SHP77 (cell line): ENCODE data around the gene TM9SF1.
"Not testable (repeated sequence)": the region's sequence is repeated elsewhere in the genome, so short reads cannot be mapped to it uniquely, and the experiment has no call there.

Experiments used
- DNase-seq, 2 experiments: peaks; one replicate each; lab custom pipeline; 2025; lab: John Stamatoyannopoulos, UW

The TM9SF1 gene

DNA sequence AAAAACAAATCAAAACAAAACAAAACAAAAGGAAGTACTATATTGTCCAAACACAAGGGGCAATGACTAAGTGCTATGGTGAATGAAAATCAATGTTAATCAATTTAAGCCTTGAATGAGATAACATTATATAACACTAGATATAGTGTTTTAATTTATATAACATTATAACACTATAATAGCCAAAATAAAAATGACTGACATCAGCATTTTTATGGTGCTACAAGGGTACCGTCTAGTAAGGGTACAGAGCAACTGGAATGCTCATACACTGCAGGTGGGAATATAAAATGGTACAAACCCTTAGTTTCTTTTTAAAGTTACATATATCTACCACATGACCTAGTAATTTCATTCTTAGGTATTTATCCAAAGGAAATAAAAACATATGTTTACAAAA is 31.2 kb upstream of the TM9SF1 start:
- DNase-seq = no peak

DNA sequence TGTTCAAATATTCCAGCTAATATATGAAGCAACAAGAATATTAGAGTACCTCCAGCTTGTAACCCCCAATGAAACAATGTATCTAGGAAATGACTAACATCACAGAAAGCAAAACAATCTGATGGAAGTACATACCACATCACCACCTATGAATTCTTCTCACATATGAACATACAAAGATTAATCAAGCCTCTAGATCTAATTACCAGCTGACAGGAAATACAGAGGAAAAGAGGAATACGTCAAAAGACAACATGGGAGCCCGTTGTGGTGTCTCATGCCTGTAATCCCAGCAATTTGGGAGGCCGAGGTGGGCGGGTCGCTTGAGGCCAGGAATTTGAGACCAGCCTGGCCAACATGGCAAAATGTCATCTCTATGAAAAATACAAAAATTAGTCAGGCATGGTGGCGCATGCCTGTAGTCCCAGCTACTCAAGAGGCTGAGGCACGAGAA is 29.4 kb upstream of the TM9SF1 start:
- DNase-seq = no peak

DNA sequence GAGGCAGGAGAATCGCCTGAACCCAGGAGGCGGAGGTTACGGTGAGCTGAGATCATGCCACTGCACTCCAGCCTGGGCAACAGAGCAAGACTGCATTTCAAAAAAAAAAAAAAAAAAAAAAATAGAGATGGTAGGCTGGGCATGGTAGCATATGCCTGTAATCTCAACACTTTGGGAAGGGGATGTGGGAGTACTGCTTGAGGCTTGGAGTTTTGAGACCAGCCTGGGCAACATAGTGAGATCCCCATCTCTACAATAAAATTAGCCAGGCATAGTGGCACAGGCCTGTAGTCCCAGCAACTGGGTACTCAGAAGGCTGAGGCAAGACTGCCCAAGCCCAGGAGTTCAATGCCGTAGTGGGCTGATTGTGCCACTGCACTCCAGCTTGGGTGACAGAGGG is 27.7 kb upstream of the TM9SF1 start:
- DNase-seq = not testable (repeated sequence)

DNA sequence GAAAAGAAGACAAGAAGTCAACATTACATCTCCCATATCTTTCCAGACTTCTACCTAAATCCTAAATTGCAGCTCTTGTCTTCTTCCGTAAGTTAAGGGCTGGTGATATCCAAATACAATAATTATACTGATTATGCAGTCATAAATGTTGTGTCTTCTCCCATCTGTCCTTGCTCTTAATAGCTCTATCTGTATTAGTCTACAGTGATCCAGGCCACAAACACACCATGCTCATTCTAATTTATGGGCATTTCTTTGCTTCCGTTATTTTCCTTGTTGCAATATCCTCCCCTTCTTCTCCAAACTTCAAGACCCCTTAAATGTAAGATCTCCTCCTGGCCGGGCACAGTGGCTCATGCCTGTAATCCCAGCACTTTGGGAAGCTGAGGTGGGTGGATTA is 24.3 kb upstream of the TM9SF1 start:
- no peak for DNase-seq

DNA sequence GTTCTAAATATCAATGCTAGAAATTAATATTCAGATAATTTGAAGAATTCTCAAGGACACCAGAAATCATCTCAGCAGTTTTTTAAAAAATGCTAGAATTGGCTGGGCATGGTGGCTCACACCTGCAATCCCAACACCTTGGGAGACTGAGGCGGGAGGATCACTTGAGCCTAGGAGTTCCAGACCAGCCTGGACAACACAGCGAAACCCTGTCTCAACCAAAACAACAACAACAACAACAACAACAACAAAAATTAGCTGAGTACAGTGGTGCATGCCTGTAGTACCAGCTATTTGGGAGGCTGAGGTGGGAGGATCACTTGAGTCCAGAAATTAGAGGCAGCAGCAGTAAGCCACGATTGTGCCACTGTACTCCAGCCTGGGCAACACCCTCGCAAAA is 23.8 kb upstream of the TM9SF1 start:
- no peak for DNase-seq

DNA sequence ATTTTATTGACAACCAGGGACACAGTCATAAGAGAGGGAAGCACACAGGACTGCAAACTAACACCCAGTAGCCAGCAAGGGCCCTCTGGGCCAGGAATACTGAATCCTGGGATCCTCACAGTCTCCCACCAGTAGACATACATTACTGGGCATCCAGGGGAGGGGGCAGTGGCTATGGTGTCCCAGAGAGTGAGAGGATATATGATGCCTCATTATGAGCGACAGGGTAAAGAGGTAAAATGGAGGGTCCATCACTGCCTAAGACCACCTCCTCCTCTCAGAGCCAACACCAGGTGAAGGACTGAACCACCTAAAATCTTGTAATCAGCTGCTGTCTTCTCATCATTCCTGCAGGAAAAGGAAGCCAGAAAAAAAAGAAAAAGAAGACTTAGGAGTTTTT is 21.6 kb upstream of the TM9SF1 start:
- not testable (repeated sequence) for DNase-seq

DNA sequence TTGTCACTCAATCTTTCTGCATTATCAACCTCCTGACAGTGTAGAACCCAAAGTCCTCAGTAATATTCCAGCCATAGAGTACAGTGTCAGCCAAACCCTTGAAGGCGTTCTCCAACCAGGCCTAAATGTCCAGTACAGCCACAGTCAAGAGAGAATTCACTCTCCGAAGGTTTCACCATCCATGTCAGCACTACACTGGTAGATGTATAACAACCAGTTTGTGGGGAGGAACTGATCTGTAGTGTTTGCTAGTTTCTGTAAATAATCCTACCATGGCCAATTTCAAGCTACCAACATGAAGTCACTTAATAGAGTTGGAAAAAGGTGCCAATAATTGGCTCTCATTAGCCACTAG is 21.1 kb upstream of the TM9SF1 start:
- DNase-seq = no peak

DNA sequence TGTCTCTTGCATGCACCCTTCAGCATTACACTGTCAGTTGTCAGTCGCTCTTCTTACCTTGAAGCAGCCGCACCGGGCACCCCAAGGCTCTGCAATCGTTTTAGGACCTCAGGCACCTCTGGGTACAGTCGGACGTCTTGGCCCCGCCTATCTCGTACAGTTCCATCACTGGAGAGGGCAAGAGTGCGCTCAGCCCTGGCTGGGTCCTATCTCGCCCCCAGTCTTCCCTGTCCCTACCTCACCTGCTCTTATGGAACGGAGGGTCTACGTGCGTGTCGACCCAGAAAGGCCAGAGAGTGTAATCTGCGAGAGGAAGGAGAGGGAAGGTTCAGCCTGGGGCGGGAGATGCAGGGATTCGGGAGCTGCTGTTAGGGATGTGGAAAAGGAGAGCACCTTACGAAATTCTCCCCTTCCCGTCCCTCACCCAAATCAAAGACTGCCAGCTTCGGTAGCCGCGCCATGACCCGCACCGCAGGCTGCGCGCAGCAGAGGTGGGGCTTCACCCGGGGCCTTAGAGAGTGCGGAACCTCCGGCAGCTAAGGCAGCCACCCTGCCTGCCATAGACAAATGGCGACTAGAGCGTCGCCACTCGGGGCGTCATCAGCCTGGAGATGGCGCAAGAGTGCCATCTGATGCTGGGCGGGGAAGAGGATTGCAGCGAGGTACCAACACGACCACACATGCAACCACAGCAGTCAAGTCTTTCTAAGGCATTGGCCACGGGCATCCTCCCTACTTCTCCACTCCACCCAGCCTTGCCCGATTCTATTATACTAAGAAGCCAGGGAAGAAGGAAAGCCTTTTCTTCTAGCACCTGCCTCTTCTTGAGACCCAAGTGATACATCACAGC is 20.5 kb upstream of the TM9SF1 start, which contains the start of gene MDP1:
TSS of gene MDP1 (minus strand) at position 572 of the 850 bp plus-strand sequence. CDS start at position 461, 111 bp downstream.
- DNase-seq = peak; percentile 88 to 91

DNA sequence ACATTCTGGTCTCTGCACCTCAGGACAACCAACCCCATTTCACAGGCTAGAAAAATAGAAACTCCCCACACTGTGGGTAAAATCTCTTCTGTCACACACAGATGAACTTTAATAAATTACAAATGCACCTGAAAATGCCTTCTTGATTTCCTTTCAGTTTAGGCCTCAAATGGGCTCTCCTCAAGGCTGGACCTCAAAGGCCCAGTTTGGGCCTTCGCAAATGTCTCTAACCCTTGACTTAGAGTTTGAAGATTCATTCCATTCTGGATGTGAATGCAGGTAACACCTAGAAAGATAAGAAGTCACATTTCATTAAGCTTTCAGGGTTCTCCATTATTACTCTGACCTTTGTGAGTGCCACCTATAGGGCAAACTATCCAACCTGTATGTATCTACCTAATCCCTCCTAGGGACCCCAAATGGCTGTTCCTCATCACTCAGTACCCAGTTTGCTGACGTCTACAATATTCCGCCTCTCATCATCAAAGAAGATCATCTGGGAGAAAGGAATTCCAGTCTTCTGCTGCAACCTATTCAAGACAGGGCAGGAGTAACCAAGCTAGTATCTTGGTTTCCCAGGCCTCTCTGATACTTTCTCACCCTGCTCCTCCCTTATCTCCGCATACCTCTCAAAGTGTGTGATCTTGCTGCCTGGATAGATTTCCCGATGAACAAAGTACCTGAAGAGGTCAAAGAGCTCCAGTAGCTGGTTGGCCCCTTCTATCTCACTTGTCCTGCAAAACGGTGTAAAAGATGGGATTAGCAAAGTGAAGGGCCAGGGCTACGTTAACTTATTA is 18.8 kb upstream of the TM9SF1 start:
- no peak for DNase-seq

DNA sequence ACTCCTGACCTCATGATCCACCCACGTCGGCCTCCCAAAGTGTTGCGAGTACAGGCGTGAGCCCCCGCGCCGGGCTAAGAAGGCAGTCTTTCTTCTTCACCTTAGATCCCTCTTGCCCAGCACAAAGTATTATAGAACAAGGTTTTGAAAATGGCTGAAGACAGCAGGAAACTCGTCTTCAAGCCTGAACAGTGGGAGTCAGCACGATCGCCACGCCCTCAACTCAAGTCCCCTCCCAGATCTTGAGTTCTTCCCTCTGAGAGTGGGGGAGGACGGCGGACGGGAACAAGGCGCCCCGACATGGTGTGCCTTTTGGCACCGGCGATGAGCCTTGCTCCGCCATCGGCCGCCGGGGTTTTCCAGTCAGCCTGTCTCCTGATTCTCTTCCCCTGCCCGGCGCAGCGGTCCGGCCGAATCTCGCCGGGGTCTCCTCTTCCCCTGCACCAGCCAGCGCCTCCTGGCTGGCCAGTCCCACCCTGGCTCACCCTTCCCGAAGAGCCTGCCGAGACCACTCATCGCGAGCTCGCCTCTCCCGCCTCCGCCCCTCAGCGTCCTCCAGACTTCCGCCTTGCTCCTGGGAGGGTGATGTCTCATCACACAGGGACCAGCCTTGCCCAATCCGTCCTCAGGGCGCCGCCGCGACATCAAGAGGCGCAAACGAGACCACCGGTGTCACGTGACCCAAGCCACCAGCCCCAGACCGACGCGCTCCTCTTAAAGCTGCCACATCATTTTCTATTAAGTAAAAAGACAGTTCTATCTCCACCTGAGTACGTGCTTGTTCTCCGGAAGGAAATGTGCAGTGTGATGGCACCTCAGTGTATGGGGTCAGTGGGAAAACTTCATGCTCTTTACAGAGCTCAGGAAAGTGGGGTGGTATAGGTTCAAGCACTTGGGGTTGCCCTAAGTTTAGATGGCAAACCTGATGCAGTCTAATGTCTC is 18.0 kb upstream of the TM9SF1 start, which contains the start of gene CHMP4A:
TSS of gene CHMP4A (minus strand) at position 565 of the 942 bp plus-strand sequence. CDS start at position 516, 49 bp downstream.
- peak; percentile 98 to 99 for DNase-seq

DNA sequence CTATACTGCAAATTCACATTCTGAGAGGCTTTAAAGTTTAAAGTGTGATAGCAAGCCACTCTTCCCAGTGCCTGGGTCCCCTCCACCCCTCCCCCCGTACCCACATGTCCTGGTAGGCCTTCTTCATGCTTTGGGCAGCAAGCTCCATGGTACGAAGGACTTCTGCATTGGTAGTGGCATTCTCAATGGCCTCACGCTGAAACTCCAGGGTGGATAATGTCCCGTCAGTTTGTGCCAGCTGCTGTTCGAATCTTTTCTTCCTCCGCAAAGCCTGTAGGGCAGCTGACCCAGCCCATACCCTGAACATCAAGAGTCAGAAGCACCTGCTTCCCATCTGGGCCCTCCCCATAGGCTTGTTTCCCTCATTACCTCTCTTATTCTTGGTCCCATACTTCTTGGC is 16.1 kb upstream of the TM9SF1 start:
- DNase-seq = no peak

DNA sequence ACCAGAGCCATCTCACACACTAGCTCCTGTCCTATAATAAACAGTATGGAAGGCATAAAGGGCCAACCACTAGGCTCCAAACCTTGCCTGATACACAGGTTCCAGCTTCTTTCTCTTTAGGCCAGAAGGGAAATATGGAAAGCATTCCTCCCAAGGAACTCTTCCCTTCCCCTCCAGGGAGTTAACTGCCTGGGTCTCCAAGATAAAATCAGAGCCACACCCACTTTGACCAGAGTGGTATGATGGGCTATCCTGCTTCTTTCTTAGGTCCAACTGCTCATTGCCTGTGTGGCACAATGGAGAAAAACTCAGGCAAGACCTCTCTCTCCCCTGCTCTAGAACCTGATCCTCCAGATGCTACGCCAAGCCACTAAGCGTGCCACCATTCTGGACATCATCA is 12.4 kb upstream of the TM9SF1 start:
- DNase-seq = no peak

DNA sequence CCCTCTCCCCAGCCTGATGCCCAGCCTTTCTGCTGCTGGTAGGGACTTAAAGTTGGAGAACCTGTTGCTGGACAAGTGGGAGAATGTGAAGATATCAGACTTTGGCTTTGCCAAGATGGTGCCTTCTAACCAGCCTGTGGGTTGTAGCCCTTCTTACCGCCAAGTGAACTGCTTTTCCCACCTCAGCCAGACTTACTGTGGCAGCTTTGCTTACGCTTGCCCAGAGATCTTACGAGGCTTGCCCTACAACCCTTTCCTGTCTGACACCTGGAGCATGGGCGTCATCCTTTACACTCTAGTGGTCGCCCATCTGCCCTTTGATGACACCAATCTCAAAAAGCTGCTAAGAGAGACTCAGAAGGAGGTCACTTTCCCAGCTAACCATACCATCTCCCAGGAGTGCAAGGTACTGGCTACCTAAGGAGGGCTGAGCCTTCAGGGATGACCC is 11.9 kb upstream of the TM9SF1 start:
- DNase-seq = no peak

DNA sequence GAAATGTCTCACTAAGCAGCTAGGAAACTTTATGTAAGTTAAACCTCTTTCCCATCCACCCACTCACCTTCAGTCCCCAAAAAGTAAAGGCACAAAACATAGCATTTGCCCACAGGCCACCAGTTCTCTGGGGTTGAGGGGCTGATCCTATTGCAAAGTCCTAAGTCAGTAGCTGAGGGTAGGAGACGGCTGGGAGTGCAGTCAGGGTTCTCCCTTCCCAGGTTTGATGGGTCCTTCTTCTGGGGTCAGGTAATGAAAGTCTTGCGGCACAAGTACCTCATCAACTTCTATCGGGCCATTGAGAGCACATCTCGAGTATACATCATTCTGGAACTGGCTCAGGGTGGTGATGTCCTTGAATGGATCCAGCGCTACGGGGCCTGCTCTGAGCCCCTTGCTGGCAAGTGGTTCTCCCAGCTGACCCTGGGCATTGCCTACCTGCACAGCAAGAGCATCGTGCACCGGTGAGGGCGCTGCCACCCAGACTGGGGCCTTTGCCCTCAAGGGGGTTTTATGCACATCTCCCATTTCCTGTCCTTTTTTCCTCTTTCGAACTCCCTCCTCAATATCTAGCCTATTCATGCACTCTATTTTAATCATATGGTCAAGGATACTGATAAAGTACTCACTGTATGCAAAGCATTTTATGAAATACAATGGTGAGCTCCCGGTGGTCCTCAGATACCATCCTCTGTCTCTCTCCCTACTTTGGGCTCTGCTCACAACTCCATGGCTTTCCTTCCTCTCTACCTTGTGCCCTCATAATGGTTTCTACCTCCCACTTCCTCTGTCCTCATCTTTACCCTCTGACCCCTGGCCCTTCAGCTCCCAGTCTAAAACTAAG is 11.2 kb upstream of the TM9SF1 start:
- no peak for DNase-seq

DNA sequence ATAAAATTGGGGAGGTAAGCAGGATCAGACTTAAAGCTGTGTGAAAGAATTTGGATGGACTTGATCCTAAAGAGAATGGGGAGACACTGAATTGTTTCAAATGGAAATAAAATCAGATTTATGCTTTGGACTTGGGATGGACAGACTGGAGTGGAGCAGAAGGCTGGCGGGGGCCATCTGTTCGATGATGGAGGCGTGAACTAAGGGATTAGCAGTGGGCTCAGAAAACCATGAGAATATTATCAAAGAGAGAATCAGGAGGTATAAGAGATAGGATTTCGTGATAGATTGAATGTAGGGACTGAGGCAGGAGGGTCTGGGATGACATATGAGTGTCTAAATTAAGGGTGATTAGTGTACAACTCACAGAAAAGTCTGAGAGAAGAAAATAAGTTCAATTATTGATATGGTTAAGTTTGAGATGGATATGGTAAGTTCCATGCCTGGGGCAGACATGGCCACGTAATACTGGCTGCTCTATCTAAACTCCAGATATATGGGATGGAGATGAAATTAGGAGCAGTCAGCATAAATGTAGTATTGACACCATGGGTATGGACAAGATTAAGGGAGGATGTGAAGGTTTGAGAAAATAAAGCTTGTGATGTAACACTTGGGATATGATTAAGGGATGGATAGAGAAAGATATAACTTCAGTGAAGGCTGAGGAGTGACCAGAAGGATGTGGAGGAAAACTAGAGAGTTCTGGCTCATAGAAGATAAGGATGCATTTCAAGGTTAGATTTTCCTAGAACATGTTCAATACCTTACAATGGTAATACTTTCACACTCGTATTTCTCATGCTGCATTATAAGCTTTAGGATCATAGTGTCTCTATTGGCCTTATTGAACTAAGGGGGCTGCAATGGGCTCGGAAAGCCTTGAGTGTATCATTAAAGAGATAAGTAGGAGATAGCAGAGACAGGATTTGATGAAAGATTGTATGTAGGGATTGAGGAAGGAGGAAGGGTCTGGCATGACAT is 9.2 kb upstream of the TM9SF1 start:
- no peak for DNase-seq

DNA sequence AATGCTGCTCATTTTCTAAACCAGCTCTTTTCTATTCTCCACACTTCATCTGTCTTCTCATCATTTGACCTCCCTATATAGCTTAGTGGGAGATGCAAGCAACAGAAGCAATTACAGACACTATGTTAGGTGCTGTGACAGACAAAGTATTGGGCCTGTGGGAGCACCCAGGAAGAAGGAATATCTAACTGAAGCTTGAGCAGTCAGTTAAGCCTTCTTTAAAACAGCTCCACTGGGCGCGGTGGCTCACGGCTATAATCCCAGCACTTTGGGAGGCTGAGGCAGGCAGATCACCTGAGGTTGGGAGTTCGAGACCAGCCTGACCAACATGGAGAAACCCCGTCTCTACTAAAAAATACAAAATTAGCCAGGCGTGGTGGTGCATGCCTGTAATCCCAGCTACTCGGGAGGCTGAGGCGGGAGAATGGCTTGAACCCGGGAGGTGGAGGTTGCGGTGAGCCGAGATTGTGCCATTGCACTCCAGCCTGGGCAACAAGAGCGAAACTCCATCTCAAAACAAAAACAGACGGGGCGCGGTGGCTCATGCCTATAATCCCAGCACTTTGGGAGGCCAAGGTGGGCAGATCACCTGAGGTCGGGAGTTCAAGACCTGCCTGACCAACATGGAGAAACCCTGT is 8.1 kb upstream of the TM9SF1 start:
- DNase-seq = not testable (repeated sequence)

DNA sequence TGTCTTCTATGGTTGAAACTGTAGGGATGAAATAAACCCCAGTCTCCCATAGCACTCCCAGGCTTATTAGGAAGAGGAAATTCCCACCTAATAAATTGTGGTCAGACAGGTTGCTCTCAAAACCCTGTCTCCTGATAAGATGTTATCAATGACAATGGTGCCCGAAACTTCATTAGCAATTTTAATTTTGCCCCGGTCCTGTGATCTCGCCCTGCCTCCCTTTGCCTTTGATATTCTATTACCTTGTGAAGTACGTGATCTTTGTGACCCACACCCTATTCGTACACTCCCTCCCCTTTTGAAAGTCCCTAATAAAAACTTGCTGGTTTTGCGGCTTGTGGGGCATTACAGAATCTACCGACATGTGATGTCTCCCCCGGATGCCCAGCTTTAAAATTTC is 7.3 kb upstream of the TM9SF1 start:
- not testable (repeated sequence) for DNase-seq

DNA sequence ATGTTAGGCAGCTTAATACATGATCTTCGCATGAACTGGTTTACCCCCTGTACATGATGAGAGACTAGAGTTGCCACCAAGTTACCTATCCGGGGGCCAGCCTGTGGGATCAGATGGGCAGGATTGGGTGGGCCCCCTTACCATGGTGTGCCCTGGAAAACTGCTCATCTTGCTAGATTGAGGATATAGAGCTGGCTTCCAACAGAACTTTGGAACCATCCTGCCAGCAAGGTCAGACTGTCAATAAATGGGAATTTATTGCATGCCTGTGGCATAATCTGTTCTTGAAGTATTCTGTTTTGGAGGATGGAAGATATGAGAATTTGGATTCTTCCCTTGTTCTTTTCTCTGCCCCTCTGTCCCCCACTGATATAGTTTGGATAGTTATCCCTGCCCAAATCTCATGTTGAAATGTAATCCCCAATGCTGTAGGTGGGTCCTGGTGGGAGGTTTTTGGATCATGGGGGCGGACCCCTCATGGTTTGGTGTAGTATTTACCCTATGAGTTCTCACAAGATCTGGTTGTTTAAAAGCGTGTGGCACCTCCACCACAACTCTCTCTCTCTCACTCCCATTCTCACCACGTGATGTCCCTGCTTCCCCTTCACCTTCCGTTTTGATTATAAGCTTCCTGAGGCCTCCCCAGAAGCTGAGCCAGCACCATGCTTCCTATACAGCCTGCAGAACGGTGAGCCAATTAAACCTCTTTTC is 3.7 kb upstream of the TM9SF1 start:
- no peak for DNase-seq
